Spleen (tissue), 7 donors: ENCODE results near the gene CEMIP.

ENCODE experiments used
- CTCF ChIP-seq, 11 experiments: fragments of 200-600 bp in 7 of 11; fragments of 450-650 bp in 4 of 11; sonication (generic) in 4 of 11; IDR thresholded peaks in 8 of 11; conservative IDR thresholded peaks in 3 of 11; 1 replicate in 7 of 11; 2 replicates in 4 of 11; pipeline versions ENCODE4 v1.4.0 to v1.8.0; 2016 to 2021; ENCODE audit warnings: antibody characterized with exemption in 11 of 11, inconsistent platforms in 4 of 11, mild to moderate bottlenecking in 1 of 11
- POLR2AphosphoS5 ChIP-seq, 3 donors: sonication (generic); formaldehyde crosslinking; IDR thresholded peaks; one replicate each; pipeline ENCODE4 v1.5.1; 2017; ENCODE audit warnings: antibody characterized with exemption in 3 of 3
- donor health status: DM: no; HTN: no; CAD: no; lungs with moderate emphysema.
- donor health status: DM: no; HTN: no; CAD: no.
- donor health status: DM: no; HTN: no; CAD: no.

- TF ChIP-seq POLR2AphosphoS5 (IDR thresholded peaks at IDR 0.05): no peak
- TF ChIP-seq CTCF (IDR thresholded peaks at IDR 0.05 in 8 of 11, conservative IDR thresholded peaks at IDR 0.05 in 3 of 11): no peak
Observed at GRCh38 chr15:80932513-80932815, 153.3 kb downstream of the CEMIP start.
